B cell (primary cell): Measurements from ENCODE around the gene TSPAN18.

Experiments used
- CTCF ChIP-seq: fragments of 200-600 bp; IDR thresholded peaks from one replicate; pipeline ENCODE4 v1.8.0; 2022; ENCODE audit warnings: antibody characterized with exemption, mild to moderate bottlenecking
- EZH2 ChIP-seq: IDR thresholded peaks from 2 replicates; pipeline ENCODE4 v1.6.1; 2012; ENCODE audit warnings: borderline replicate concordance, low read depth, mild to moderate bottlenecking, moderate library complexity, low read length; ENCODE audit not compliant: insufficient read depth, poor library complexity, severe bottlenecking

GRCh38 chr11:44732564-44732963 lies 5.8 kb downstream of the TSPAN18 start:
- TF ChIP-seq CTCF (no peak), EZH2 (no peak)
